HUDEP-2 (cell line): ENCODE measurements around the gene ATAD2B.

Experiments used
- DNase-seq, 76 experiments: peaks; one replicate each; lab custom pipeline; 2025; ENCODE audit not compliant: unreplicated experiment in 76 of 76; lab: John Stamatoyannopoulos, UW

The ATAD2B gene

DNA sequence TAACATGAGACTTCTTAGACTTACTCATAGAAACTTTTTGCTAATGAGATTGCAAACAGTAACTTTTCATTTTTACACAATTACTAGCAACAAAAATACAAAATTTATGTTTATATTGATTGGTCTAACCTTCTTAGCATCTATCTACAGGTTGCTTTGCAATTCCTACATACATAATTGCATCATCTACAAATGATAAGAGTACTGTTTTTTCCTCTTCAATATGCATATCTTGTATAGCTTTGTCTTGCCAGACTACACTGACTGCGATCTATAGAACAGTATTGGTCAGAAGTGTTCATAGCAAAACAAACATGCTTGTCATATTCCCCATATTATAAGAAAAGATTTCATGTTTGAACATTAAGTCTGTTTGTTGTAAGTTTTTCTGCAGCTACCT lies 87.9 kb downstream of the ATAD2B start:
- no peak for DNase-seq

DNA sequence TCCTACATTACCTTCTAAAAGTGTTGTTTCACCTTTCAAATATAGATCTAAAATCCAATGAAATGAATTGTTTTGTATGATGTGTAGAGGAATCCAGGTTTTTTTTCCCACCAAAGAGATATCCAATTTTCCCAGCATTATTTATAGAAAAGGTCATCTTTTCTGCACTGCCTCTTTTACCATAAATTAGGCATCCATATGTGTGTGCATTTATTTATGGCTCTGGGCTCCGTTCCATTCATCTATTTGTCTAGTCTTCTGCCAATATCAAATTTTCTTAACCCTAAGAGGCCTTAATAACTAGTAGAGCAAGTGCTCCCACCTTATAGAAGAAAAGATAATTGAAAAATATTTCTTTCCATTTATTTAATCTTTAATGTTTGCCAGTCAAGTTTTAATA lies 88.3 kb downstream of the ATAD2B start:
- no peak for DNase-seq

DNA sequence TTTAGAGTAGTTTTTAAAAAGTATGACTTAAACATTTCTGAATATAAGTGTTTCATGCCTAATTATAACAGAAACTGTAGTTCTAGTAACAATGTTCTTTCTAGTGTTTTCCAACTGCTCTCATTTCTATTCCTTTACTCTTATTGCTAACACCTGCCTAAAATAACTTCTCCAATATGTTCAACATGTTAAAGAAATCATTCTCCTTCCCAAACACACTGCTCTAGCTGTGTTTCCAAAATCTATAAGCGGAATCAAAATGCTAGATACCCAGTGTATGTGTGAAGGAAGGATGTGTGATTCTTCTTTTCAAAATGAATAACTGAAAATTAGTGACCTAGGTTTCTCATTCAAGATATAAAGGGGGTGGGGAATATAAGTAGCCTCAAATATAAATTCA lies 89.1 kb downstream of the ATAD2B start:
- DNase-seq, result no peak

DNA sequence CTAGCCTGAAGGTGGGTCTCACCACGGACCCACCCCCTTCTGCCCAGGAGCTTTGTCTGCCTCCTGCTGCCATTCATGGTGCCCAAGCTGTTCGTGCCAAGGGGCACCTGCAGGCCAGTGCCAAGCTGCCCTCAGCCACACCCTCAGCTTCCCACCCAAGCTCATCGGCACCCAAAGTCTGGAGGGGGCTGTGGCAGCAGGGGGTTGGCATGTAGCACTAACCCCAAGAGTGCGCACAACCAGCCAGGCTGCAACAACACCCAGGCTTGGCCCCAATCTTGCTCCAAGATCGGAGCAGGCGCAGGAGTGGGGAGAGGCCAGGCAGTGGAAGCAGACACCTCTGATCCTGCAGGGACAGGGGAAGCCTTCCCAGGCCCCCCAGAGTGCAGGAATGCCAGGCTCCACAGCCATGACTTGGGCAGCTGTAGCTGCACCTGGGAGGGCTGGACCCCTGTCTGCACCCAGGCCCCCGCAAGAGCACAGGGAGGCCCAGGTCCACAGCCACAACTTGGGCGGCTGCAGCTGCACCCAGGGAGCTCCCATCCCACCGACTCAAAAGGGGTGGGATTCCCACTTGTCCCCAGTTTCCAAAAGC lies 89.9 kb downstream of the ATAD2B start:
- no peak for DNase-seq

DNA sequence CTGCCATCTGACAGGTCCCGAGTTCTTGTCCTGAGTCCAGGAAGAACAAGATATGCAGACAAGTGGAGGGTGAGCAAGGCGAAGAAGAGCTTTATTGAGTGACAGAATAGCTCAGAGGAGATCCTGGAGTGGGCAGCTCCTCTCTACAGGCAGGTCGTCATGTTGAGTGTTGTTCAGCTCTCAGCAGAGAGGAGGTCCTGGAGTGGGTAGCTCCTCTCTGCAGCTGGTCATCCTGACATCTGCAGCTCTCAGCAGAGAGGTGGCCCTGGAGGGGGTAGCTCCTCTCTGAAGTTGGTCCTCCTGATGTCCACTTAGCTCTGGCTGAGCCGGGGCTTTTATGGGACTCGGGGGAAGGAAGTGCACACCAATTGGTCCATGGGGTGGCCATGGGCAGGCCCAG lies 90.4 kb downstream of the ATAD2B start:
- no peak for DNase-seq

DNA sequence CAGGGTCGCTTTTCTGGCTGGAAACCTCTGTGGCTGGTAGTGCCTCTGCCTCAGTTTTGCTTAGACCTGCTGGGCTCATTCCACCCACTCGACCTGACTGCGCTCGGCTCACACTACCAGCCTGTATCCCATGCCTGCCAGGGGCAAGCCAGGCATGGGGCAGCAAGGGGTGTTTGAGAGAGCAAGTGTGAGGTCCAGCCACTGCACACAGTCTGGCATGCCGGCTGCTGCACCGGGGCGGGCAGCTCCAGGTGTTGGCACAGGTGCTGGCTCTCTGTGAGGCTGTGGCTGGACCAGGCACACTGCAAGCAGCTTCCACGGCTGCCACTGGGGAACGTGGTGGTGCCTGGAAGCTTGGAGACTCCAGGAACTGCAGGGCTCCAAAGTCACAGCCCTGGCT lies 90.9 kb downstream of the ATAD2B start:
- DNase-seq, result no peak

DNA sequence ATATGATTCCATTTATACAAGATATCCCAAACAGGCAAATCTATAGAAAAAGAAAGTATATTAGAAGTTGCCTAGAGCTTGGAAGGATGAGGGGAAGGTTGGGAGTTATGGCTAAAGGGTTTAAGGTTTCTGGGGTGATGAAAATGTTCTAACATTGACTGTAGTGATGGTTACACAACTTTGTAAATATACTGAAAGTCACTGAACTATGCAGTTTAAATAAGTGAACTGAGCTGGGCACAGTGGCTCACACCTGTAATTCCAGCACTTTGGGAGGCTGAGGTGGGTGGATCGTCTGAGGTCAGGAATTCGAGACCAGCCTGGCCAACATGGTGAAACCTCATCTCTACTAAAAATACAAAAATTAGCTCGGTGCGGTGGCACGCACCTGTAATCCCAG lies 91.5 kb downstream of the ATAD2B start:
- DNase-seq, result no peak

DNA sequence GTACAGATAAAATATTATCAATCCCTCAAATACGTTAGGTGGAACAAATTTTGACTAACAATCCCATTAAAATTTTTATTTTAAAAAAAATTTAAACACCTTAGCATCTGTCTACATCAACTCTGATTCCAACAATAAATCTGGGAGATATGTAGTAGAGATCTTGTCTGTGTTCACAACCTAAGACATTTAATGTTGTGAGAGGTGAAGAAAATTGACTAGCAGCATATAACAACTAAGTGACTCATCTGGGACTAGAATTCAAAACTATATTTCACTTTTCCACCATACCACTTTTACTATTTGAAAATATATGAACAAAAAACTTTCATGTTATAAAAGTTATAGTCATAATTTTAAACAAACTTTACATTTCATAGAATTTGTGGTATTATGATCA lies 97.9 kb downstream of the ATAD2B start:
- no peak for DNase-seq

DNA sequence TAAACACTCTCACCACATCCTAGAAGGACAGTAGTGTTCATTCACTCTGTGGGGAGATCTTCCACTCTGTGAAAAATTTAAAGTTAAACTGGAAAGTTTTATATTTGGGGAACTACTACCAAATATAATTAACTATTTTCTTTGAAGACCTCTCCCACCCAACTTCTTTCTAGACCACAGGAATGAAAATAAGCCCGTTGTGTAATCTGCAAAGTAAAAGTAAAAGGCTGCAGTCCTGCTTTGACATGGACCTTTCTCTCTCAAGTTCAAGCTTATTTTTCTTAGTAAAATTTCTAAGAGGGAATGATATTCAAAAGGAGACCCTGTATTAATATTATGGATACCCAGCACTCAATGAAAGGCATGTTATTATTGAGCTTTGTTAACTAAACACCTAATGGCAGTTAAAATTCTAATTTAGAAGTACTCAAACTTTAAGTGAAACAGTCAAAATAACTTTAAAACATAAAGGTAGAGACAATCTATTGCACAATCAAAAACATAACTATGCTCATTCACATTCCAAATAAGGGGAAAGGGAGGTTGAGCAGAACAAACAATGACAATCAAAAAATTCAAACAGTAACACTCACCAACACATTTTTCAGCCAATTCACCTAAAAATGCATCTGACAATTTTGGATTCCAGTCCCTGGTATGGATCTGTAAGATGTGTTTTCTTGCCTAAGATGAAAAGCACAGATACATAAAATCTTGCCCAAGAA lies 98.5 kb downstream of the ATAD2B start:
- no peak for DNase-seq

DNA sequence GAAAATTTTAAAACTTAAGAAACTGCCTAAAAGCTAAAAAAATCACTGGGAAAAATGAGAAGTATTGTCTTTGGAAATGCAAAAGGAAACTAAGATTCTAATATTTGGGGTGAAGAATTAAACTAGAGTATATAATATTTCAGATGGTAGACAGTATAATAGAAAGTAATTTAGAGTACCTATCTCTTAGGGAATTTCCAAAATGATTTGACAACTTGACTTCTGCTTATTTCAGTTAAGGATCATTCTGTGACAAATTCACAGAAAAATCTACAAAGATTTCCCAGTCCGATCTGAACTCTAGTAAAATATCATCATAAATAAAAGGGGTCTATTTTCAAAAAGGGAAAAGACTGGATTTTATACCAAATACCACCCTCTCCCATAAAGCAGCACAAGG lies 99.6 kb downstream of the ATAD2B start:
- DNase-seq, result no peak

DNA sequence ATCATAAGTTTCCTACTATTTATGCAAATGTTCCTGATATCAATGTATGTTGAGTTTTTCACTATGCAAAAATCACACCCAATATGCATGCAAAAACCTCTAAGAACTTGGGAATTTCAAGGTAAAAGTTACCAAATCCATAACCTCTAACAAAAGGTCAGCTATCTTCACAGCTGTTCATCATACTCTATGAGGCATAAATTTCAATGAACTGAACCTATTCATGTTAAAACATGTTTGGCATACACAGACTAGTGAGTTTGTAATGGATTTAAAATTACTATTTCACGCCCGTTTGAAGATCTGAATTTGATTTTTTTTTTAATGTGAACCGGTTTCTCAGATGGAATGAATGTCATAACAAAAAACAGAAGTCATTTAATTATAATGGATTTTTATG lies 100.2 kb downstream of the ATAD2B start:
- no peak for DNase-seq

DNA sequence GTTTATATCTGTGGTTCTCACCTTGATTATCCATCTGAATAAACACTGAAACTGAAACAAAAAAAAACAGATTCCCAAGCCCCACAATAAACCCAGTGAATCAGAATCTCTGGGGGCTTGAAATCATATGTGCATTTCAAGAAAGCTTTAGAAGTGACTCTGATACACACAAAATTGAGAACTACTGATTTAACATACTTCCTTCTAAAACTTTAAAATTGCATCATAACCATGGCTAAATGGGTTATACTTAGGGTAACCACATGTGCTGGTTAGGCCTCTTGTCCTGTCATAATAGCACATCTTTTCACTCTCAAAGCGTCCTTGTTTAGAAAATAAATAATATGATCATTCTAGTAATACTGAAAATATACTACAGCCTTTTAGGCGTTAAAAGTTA lies 100.9 kb downstream of the ATAD2B start:
- no peak for DNase-seq

DNA sequence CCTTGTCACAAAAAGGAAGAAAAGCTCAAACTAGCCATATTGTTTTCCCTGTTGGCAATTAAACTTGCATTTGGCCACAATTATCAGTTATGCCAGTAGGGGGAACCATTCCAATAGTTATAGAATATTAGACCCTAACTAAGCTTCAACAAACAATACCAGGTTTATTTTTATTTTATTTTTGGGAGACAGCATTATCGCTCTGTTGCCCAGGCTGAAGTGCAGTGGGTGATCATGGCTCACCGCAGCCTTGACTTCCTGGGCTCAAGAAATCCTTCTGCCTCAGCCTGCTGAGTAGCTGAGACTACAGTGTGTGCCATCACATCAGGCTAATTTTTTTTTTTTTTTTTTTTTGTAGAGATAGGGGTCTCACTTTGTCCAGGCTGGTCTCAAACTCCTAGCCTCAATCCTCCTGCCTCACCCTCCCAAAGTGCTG lies 102.1 kb downstream of the ATAD2B start:
- DNase-seq, result peak in 24 of 76 experiments; percentile 1 to 51 (median 25)

DNA sequence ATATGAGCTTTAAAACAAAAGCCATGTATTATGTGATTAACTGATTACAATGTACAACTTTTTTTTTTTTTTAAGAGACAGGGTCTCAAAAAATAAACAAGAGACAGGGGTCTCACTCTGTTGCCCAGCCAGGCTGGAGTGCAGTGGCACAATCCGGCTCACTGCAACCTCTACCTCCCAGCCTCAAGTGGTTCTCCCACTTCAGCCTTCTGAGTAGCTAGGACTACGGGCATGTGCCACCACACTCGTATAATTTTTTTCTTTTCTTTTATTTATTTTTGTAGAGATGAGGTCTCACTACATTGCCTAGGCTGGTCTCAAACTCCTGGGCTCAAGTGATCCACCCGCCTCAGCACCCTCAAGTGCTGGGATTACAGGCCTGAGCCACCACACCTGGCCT lies 103.1 kb downstream of the ATAD2B start:
- no peak for DNase-seq

DNA sequence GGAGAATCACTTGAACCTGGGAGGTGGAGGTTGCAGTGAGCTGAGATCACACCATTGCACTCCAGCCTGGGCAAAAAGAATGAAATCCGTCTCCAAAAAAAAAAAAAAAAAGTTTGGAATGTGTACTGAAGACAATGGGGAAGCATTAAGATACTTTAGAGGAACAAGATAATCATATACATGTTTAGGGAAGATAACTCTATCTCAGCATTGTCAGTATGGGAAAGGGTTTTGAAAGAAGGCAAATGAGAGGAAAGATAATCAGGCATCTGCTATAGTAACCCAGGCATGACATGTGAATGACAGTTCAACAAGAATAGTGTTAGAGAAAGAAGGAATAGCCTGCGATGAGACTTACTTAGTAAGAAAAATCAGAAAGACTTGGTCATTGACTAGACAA lies 112.0 kb downstream of the ATAD2B start:
- DNase-seq, result peak in 6 of 76 experiments; percentile 2 to 40 (median 14)

DNA sequence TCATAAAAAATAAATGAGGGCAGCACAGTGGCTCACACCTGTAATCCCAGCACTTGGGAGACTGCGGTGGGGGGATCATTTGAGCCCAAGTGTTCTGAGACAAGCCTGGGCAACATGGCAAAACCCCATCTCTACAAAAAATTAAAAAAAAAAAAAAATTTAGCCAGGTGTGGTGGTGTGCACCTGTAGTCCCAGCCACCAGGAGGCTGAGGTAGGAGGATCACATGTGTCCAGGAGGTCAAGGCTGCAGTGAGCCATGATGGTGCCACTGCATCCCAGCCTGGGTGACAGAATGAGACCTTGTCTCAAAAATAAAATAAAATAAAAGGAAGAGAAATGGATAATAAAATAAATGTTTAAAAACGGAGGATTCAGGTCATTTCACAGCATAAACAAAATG lies 113.5 kb downstream of the ATAD2B start:
- no peak for DNase-seq

DNA sequence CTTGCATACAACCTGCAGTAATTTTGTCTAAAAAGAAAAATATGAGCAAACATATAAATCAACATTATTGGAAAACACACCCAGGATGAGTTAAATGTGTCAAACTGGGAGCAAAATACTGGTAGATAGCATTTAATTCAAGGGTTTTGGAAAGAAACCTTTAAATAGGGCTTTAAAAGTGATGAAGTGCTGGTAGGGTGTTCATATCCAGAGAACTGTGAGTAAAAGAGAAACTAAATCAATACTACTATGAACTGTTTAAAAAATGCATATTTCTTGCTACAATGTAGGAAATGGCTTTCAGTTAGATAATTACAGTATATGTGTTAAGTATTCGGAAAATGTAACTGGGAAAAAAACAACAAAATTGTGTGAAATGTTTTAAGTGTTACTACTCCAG lies 117.8 kb downstream of the ATAD2B start:
- no peak for DNase-seq

DNA sequence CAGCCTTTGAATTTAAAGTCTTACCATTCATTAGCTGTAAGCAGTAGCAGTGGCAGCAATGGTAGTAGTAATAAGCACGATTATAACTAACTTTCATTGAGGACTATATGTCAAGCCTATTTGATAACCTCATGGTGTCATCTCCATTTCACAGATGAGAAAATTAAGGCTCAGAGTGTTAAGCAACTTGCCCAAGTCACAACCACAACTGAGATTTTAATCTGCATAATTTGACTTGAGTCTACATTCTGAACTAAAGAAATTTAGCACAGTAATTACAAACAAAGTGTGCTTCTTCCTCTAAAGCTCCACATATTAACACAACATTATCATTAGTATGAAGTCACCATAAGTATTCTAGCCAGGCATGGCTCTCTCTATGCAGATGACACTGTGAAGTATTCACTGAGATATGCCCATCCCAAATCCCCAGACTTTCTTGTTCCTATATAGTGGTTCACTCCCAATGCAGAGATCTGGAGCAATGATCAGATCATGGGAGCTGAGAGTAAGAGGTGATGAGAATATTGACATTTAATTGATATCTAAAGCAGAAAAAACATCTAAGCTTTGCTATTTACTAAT lies 120.2 kb downstream of the ATAD2B start:
- no peak for DNase-seq

DNA sequence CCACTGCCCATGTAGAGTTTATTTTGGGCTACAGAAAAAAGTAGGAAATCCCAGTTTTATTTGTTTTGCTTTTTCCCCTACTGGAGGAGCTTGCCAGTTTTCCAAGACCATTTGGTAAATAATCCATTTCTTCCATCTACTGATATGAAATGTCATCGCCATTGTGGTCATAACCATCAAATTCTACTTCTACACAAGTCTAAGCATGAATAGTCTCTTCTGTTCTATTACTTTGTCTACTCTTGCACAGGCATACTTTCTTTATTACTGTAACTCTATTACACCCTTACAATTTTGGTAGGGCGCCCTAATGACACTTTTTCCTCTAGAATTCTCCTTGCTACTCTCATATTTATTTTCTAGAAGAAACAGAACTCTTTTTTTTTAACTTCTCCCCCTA lies 120.7 kb downstream of the ATAD2B start:
- DNase-seq, result no peak

DNA sequence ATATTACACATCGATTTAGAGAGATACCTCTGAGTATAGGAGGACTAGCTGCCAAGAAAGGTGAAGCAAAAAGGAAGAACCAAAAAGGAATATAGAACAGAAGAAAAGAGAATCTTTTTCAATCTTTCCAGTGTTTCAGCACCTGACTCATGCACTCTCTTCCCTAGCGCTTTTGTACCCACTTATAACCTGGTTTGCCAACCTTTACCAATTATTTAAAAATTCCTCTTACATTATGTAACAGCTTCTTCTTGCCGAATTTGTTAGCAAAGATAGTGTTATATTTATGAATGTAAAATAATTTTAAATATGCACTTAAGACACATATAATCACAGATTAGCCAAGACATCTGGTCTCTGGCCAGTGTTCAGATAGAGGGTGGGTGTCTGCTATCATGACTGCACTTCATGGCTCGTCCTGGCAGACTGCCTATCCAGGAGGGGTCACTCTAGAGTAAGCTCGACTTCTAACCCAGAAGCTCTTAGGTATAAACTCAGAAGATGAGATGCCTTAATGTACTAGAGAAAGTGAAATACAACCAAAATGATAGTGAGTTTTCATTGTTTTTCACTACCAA lies 122.9 kb downstream of the ATAD2B start:
- peak in 73 of 76 experiments; percentile 12 to 87 (median 75) for DNase-seq

DNA sequence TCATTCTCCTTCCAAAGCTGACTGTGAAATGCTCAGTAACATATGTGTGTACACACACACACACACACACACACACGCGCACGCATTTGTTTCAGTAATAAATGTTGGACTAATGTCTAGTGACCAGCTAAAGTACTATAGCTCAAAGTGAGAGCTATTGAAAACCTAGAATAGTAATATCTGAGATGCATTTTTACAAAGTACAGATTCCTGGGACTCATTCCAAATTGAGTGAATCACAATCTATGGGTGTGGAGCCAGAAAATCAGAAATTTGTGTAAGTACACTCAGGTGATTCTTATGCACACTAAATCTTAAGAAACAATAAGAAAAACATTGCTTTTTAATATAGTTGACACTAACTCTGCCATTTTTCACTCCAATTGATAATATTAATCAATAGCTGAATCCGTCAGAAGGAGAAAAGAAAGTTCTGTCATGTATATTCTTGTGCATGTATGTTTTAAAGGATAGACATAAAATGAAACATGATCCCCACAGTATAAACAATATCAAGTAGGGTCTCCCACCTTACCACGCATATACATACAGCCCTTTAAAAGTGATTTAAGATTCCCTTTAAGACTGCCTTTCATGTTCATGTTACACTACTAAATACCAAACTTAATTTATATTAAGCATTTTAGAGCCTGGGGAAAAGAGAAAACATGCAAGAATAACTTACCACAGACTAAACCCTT lies 123.5 kb downstream of the ATAD2B start:
- no peak for DNase-seq
